GM12801 (cell line): Measurements from ENCODE around the gene TMEM63A.

Experiments used
- TF ChIP-seq, protein P1 (sequence below): IDR thresholded peaks from one replicate; pipeline ENCODE4 v1.5.1; 2011; ENCODE audit warnings: control low read depth; ENCODE audit not compliant: insufficient read length; ENCODE audit errors: extremely low read depth

Gene TMEM63A

DNA sequence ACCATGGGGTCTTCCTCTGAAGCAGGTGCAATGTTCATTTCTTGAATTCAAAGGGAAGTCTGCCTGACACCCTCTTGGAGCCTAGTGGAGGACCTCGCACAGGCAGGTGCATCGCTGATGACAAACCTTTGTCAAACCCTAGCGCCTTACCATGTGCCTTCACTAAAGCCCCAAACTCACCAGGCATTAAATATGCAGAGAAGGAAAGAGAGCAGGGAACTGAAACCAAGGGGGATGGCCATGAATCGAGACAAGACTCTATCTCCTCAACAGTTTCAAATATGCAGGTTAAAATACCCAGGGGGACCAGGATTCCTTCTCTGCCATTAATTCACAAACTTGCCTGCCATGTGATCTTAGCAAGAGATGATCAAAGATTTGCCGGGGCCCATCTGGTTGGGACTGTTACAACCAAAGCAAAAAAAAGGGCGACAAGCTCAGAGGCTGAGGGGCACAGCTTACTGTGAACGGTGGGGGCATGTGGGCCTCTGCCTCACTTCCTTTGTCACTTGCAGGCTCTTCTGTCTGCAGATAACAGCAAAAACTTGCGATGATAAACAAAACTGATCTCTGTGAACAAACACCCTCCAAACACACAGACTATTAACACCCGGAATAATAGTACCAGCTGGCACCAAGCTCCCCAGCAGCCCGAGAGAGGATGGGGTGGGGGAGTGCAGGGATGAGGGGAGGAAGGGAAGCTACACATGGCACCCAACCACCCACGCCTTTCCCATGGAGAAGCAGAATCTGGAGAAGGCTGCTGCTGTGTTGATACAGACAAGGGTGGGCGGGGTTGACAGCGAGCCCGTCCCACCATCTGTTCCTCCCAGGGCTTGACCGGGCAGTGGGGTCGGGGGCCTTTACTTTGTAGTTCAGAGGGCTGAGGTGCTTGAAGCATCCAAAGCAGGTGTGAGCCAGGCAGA lies 33.9 kb downstream of the TMEM63A start:
- TF ChIP-seq, protein P1, sequence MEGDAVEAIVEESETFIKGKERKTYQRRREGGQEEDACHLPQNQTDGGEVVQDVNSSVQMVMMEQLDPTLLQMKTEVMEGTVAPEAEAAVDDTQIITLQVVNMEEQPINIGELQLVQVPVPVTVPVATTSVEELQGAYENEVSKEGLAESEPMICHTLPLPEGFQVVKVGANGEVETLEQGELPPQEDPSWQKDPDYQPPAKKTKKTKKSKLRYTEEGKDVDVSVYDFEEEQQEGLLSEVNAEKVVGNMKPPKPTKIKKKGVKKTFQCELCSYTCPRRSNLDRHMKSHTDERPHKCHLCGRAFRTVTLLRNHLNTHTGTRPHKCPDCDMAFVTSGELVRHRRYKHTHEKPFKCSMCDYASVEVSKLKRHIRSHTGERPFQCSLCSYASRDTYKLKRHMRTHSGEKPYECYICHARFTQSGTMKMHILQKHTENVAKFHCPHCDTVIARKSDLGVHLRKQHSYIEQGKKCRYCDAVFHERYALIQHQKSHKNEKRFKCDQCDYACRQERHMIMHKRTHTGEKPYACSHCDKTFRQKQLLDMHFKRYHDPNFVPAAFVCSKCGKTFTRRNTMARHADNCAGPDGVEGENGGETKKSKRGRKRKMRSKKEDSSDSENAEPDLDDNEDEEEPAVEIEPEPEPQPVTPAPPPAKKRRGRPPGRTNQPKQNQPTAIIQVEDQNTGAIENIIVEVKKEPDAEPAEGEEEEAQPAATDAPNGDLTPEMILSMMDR: no peak

DNA sequence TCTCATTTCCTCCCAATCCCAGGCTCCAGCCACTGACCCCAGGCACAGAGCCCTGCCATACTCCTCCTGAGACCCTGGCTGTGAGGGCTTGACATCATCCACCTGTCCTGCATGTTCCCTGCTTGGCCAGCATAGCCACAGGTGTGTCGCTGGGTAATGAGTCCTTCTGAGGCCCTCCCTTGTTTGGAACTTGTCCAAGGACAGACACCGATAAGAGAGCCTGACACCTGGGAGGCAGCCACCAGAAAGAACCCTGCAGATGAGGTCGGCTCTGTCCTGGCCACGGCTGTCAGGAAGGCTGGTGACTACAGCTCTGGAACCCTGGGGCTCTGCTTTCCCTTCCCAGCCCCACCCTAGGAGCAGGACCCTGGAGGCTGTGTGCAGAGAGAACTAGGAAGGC lies 34.6 kb downstream of the TMEM63A start:
- TF ChIP-seq, protein P1: no peak

DNA sequence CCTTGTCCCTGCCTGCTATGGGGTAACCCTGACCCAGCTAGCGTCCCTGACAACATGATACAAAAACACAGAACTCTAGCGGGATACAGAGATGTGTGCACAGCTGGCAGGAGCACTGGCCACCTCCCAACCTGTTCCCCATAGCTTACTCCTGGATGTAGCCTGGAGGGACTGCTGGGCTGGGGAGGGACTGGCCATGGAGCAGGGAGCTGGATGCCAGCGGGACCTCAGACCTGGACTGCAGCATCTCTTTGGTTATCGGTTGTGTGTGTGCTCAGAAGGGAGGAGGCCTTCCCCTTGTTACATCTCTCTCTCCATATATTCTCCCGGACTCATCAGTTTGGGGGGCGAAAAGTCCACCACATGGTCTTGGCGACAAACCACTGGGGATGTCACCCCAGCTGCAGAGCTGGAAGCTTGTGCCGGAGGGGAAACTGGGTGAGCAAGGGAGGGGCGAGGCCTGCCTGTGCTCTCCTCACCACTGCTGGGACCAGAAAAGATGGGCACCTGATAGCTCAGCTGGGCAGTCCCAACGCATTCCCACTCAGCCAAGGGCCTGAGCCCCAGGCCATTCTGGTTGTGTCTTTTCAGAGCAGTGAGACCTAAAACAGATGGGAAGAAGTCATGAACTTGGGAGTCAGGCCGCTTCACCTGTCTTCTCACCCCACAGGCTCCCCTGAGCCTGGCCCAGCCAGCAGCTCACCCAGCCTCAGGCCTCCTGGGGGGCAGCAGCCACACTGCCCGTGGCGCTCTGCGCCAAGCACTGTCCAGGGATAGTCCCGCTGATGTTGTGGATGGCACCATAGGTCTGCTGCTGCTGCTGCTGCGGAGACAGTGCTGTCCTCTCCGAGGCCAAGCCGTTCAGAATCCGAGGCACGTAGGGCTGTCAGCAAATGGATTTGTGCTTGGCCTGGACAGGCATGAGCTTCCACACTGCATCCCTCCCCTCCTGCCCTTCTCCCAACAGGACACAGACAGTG lies 35.6 kb downstream of the TMEM63A start:
- TF ChIP-seq, protein P1: no peak

DNA sequence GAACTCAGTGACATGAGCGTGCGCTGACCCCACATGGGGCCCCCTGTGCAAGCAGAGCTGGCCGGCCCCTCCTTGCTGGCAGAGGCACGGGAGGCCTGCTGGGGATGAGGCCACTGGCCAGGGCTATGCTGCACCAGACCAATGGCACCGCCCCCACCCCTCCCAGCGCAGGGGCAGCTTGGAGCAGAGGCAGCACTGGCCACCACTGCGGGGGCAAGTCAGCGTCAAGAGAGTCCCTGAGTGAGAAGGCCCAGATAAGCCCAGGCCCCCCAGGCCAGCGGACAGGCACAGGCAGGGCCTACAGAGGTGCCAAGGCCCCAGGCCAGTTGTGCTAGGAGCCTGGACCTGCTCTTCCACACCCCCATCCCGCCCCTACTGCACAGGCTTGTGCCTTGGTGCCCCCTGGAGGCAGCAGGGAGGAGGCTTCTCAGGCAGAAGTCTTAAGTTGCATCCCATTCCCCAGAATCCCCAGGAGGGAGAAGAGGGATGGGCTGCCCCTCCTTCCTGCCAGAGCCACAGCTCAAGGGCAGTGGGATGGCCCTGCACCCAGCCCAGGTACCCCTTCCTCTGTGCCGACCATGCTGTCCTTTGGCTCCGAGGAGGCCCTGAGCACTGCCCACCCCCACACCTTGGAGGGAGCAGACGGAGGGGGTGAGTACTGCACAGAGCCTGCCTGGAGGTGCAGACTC lies 36.5 kb downstream of the TMEM63A start:
- TF ChIP-seq, protein P1: no peak

DNA sequence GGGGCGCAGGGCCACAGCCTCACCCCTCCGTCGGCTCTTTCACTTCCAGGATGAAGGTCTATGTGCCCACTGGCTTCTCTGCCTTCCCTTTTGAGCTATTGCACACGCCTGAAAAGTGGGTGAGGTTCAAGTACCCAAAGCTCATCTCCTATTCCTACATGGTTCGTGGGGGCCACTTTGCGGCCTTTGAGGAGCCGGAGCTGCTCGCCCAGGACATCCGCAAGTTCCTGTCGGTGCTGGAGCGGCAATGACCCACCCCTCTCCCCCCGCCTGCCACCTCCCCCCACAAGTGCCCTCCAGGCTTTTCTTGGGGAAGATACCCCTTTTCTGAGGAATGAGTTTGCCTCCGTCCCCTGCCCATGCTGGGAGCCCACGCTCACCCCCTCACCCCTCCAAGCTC lies 37.1 kb downstream of the TMEM63A start:
- TF ChIP-seq, protein P1: no peak

DNA sequence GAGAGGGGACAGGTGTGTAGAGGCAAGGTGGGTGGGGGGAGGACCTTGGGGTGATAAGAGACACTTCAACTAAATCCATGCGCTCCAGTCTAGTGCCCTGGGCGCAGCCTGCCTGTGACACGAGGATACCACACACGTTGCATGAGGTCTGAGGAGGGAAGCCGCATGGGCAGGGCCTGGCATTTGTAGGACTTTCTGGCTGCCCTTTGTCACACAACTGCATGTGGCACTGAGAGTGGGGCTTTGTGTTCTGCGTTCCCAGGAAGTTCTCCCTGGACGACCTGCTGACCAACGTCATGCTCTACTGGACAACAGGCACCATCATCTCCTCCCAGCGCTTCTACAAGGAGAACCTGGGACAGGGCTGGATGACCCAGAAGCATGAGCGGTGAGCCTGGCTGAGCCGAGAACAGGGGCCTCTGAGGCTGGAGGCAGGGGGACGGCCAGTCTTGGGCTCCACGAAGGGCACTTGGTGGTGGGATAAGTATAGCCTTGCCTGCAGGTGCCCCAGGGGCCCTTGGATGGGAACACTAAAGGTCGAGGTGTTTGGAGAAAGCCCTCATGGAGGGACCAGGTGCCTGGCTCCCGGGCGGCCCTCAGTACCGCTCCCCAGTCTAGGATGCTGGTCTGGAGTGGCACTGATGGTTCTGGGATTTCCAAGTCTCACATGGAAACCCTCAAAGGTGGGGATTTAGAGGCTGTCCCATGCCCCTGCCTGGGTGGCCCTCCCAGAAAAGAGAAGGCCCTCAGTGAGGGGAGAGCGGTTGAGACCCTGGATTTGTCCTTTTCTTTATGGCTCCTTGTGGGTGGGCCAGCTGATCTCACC lies 37.7 kb downstream of the TMEM63A start:
- TF ChIP-seq, protein P1: no peak
